Gastroesophageal sphincter (tissue), 4 donors: ENCODE measurements around the gene FIGN. TPM values are rescaled to one million over a fixed set of nuclear protein-coding genes. Genes with fewer than 3 reads are reported as not detected.

Experiments used
- ATAC-seq: fragments of 150-250 bp; one replicate; pipeline ENCODE4 v1.9.1; 2016; ENCODE audit warnings: mild to moderate bottlenecking, moderate library complexity
- H3K27ac ChIP-seq, 4 donors: fragments of 200-600 bp; sonication (generic) in 3 of 4; 1 replicate in 3 of 4; 2 replicates in 1 of 4; pipeline ENCODE4 v1.5.1; 2016 to 2019
- H3K27me3 ChIP-seq: fragments of 200-600 bp; sonication (generic); one replicate; pipeline ENCODE4 v1.5.1; 2019
- H3K36me3 ChIP-seq, 2 donors: fragments of 200-600 bp; sonication (generic); one replicate each; pipeline ENCODE4 v1.5.1; 2019; ENCODE audit warnings: control low read depth in 1 of 2
- H3K4me1 ChIP-seq, 3 donors: fragments of 200-600 bp; sonication (generic); 1 replicate in 2 of 3; 2 replicates in 1 of 3; pipeline ENCODE4 v1.5.1; 2016 to 2019; ENCODE audit warnings: control low read depth in 2 of 3
- H3K4me3 ChIP-seq, 2 donors: fragments of 200-600 bp; sonication (generic); one replicate each; pipeline ENCODE4 v1.5.1; 2019; ENCODE audit warnings: mild to moderate bottlenecking in 1 of 2, moderate library complexity in 1 of 2
- H3K9me3 ChIP-seq, 3 donors: fragments of 200-600 bp; sonication (generic); one replicate each; pipeline ENCODE4 v1.5.1; 2017 to 2019; ENCODE audit warnings: control low read depth in 2 of 3
- EP300 ChIP-seq: sonication (generic); formaldehyde crosslinking; IDR thresholded peaks from one replicate; pipeline ENCODE4 v1.6.1; 2017; ENCODE audit warnings: antibody characterized with exemption, mild to moderate bottlenecking
- POLR2A ChIP-seq, 2 donors: fragments of 450-650 bp; IDR thresholded peaks; one replicate each; pipeline ENCODE4 v1.6.1; 2017; ENCODE audit warnings: antibody characterized with exemption in 2 of 2, mild to moderate bottlenecking in 2 of 2, moderate library complexity in 1 of 2
- POLR2AphosphoS5 ChIP-seq: sonication (generic); formaldehyde crosslinking; IDR thresholded peaks from one replicate; pipeline ENCODE4 v1.6.1; 2017; ENCODE audit warnings: antibody characterized with exemption
- WGBS, 2 donors: methylation state at CpG; one replicate each; pipeline ENCODE4 v1.1.5; 2018; ENCODE audit warnings: low coverage in 1 of 2; 5-methylcytosine and 5-hydroxymethylcytosine counted together
- total RNA-seq, 4 donors: library from RNA; depleted of rRNA; stranded (reverse); fragments of >200 nt; gene quantifications; one replicate each; pipeline ENCODE4 v1.1.0, GENCODE V29; 2016
- TF ChIP-seq, protein P1 (sequence below), 4 experiments: fragments of 200-600 bp in 2 of 4; fragments of 450-650 bp in 2 of 4; sonication (generic) in 1 of 4; IDR thresholded peaks; one replicate each; pipeline ENCODE4 v1.5.1; 2017 to 2019; ENCODE audit warnings: antibody characterized with exemption in 4 of 4, mild to moderate bottlenecking in 2 of 4, moderate library complexity in 2 of 4

The FIGN gene
- total RNA-seq, 4 donors from 2014 or later = 5.0 to 17.5 (median 10.2) TPM

DNA sequence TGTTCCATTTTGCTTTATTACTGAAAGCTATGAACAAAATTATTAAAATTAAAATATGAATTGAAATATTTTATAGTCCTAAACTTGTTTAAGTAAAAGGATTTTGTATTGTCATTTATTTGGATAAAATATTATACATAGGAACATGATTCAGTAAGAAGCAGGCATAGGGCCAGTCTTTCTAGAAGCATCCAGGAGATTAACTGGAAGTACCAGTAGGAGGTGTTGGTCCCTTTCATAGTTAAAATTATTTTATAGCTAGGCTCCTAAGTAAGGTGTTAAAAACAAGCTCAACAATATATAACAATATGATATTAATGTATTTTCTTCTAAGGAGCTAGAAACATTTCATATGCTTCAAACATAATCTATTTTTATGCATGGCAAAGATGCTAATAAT lies 43.7 kb downstream of the FIGN start:
- Histone ChIP-seq H3K4me3 (no peak overlapping the region), H3K27ac (peak overlapping the region; percentile 61 to 74 (median 65)), H3K27me3 (no peaks in the 10 kb centered on the region), H3K9me3 (no peaks in the 10 kb centered on the region), H3K36me3 (no peaks in the 10 kb centered on the region), H3K4me1 (peaks cover 14 to 50% (median 17%) of the 10 kb centered on the region in 3 donors)
- TF ChIP-seq POLR2AphosphoS5 (no peak), EP300 (no peak)
- no peak for ATAC-seq

DNA sequence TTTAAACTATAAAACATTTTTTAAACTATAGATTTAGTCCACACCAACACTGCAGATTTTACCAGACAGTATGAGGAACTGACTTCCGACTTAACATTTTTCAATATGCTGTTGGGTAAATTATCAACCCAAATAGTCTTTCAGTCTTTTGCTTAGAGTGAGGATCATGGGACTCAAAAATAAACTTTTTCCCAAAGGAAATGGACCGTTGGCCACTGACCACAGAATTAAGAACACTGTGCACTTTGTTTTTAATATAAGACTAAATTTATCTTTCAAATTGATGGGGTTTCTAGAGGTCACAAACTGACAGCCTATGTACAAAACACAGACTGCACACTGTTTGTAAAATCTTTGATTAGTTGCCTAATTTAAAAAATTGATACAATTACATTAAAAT lies 44.9 kb downstream of the FIGN start:
- Histone ChIP-seq H3K4me1 (peaks cover 14 to 60% (median 17%) of the 10 kb centered on the region in 3 donors), H3K36me3 (no peaks in the 10 kb centered on the region), H3K9me3 (no peaks in the 10 kb centered on the region), H3K4me3 (no peak overlapping the region), H3K27ac (peak overlapping the region; percentile 63 to 74 (median 70)), H3K27me3 (no peaks in the 10 kb centered on the region)
- ATAC-seq = no peak
- TF ChIP-seq EP300 = no peak
- TF ChIP-seq POLR2AphosphoS5 = no peak
- TF ChIP-seq POLR2A (IDR thresholded peaks at IDR 0.05) = no peak
- TF ChIP-seq, protein P1, sequence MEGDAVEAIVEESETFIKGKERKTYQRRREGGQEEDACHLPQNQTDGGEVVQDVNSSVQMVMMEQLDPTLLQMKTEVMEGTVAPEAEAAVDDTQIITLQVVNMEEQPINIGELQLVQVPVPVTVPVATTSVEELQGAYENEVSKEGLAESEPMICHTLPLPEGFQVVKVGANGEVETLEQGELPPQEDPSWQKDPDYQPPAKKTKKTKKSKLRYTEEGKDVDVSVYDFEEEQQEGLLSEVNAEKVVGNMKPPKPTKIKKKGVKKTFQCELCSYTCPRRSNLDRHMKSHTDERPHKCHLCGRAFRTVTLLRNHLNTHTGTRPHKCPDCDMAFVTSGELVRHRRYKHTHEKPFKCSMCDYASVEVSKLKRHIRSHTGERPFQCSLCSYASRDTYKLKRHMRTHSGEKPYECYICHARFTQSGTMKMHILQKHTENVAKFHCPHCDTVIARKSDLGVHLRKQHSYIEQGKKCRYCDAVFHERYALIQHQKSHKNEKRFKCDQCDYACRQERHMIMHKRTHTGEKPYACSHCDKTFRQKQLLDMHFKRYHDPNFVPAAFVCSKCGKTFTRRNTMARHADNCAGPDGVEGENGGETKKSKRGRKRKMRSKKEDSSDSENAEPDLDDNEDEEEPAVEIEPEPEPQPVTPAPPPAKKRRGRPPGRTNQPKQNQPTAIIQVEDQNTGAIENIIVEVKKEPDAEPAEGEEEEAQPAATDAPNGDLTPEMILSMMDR (IDR thresholded peaks at IDR 0.05) = no peak
- WGBS, 2 donors = 13 to 42% methylated on average over 2 of the region's 2 CpGs

- TF ChIP-seq POLR2AphosphoS5 = no peak
- TF ChIP-seq, protein P1 (IDR thresholded peaks at IDR 0.05) = peak in 1 of 4 experiments; percentile 3
- no peak for TF ChIP-seq EP300
- no peak for TF ChIP-seq POLR2A (IDR thresholded peaks at IDR 0.05)
- no peak for ATAC-seq
- WGBS, 2 donors = 50% methylated on average over 1 of the region's 1 CpG
- H3K9me3 ChIP-seq = no peaks in the 10 kb centered on the region
- H3K27me3 ChIP-seq = no peaks in the 10 kb centered on the region
- H3K4me1 ChIP-seq = peaks cover 8 to 58% (median 12%) of the 10 kb centered on the region in 3 donors
- no peak overlapping the region for H3K4me3 ChIP-seq
- peak overlapping the region in 1 of 4 donors; percentile 35 for H3K27ac ChIP-seq
- no peaks in the 10 kb centered on the region for H3K36me3 ChIP-seq
Measured at GRCh38 chr2:163687217-163687616, 48.6 kb downstream of the FIGN start.

DNA sequence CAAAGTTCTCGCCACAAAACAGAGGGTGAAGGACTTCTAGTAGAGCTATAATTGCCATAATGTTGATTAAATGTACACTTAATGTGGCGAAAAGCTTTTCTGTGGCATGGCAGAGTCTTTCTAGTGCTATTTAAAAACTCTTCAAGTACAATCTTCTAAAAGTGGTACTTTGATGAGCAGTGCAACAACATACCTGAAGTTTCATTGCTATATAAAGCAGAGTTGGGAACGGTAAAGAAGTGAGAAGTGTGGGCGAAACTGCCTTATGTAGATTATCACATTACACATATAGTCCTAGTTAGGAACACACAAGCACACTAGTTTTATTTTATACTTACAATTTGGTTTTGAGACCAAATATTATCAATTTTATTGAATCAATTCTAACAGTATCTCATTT lies 49.5 kb downstream of the FIGN start:
- Histone ChIP-seq H3K27me3 (no peaks in the 10 kb centered on the region), H3K36me3 (no peaks in the 10 kb centered on the region), H3K27ac (no peak overlapping the region), H3K4me3 (no peak overlapping the region), H3K9me3 (no peaks in the 10 kb centered on the region), H3K4me1 (peaks cover 4 to 49% (median 5%) of the 10 kb centered on the region in 3 donors)
- TF ChIP-seq, protein P1 (IDR thresholded peaks at IDR 0.05) = no peak
- TF ChIP-seq POLR2A (IDR thresholded peaks at IDR 0.05) (no peak), EP300 (no peak), POLR2AphosphoS5 (no peak)
- ATAC-seq = no peak
- WGBS, 2 donors = 73 to 75% methylated on average over 4 of the region's 4 CpGs

DNA sequence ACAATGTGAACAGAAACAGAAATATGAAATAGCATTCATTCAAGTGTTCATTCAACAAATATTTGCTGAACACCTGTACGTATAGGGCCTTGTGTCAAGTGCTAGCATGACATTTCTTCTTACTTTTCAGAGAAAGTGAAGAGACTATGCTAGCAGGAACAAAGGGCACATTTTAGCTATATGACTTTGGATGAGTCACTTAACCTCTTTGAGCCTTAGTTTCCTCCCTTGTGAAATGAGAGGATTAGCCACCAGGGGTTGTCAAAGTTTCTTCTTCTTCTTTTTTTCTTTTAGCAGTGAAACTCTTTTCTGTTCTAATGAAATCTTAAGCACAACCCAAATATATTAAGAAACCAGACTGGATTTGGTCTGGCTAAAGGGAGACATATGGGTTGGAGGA lies 53.1 kb downstream of the FIGN start:
- Histone ChIP-seq H3K36me3 (no peaks in the 10 kb centered on the region), H3K9me3 (no peaks in the 10 kb centered on the region), H3K4me3 (no peak overlapping the region), H3K27ac (no peak overlapping the region), H3K27me3 (no peaks in the 10 kb centered on the region), H3K4me1 (peaks cover 0 to 30% (median 3%) of the 10 kb centered on the region in 3 donors)
- WGBS, 2 donors = 75 to 88% methylated on average over 1 of the region's 1 CpG
- TF ChIP-seq POLR2AphosphoS5 = no peak
- no peak for TF ChIP-seq EP300
- TF ChIP-seq POLR2A (IDR thresholded peaks at IDR 0.05) = no peak
- TF ChIP-seq, protein P1 (IDR thresholded peaks at IDR 0.05) = no peak
- ATAC-seq = no peak
